Panc1 (cell line): ENCODE measurements around the gene GLT1D1.

ENCODE experiments used
- POLR2AphosphoS5 ChIP-seq: IDR thresholded peaks from 2 replicates; pipeline ENCODE4 v1.6.1; 2012; ENCODE audit warnings: mild to moderate bottlenecking, low read depth, low read length, moderate library complexity
- REST ChIP-seq, 2 experiments: IDR thresholded peaks; 2 replicates each; pipeline ENCODE4 v1.6.1; 2011 to 2012; ENCODE audit warnings: low read depth in 2 of 2, control low read depth in 1 of 2, low read length in 1 of 2, mild to moderate bottlenecking in 1 of 2, moderate library complexity in 1 of 2; ENCODE audit not compliant: insufficient read depth in 1 of 2
- SIN3A ChIP-seq: IDR thresholded peaks from 2 replicates; pipeline ENCODE4 v1.6.1; 2012; ENCODE audit warnings: low read depth, mild to moderate bottlenecking, low read length, moderate library complexity, borderline replicate concordance; ENCODE audit not compliant: insufficient read depth
- TCF7L2 ChIP-seq: IDR thresholded peaks from 2 replicates; pipeline ENCODE4 v1.6.1; 2011; ENCODE audit warnings: mild to moderate bottlenecking, low read depth, low read length, inconsistent platforms
- TF ChIP-seq, protein P1 (sequence below): fragments of 450-650 bp; IDR thresholded peaks from 2 replicates; pipeline ENCODE4 v1.5.1; 2017; ENCODE audit warnings: mild to moderate bottlenecking

DNA sequence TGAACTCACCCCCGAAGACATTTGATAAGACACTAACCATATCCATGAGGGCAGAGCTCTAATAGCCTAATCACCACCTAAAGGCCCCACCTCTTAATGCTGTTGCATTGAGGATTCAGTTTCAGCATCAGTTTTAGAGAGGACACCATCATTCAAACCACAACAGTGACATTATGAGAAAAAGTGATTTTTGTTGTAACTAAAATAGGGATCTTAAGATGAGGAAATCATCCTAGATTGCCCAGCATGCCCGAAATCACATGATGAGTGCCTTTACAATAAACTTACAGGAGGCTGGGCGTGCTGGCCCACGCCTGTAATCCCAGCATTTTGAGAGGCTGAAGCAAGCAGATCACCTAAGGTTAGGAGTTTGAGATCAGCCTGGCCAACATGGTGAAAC is 9.7 kb upstream of the GLT1D1 start:
- TF ChIP-seq POLR2AphosphoS5 (no peak), REST (IDR thresholded peaks at IDR 0.05; ENCODE audit: insufficient read depth in 1 of 2, low read depth in 2 of 2, low read length in 1 of 2) (no peak), SIN3A (no peak), TCF7L2 (no peak)
- TF ChIP-seq, protein P1, sequence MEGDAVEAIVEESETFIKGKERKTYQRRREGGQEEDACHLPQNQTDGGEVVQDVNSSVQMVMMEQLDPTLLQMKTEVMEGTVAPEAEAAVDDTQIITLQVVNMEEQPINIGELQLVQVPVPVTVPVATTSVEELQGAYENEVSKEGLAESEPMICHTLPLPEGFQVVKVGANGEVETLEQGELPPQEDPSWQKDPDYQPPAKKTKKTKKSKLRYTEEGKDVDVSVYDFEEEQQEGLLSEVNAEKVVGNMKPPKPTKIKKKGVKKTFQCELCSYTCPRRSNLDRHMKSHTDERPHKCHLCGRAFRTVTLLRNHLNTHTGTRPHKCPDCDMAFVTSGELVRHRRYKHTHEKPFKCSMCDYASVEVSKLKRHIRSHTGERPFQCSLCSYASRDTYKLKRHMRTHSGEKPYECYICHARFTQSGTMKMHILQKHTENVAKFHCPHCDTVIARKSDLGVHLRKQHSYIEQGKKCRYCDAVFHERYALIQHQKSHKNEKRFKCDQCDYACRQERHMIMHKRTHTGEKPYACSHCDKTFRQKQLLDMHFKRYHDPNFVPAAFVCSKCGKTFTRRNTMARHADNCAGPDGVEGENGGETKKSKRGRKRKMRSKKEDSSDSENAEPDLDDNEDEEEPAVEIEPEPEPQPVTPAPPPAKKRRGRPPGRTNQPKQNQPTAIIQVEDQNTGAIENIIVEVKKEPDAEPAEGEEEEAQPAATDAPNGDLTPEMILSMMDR = no peak
